PFSK-1 (cell line): ENCODE results near the gene DLX2.

Experiments used
- FOXP2 ChIP-seq: optimal IDR thresholded peaks from 2 replicates; pipeline ENCODE3; 2011; ENCODE audit warnings: borderline replicate concordance, control low read depth, inconsistent platforms; ENCODE audit not compliant: insufficient read depth; ENCODE audit errors: extremely low read length, extremely low read depth
- POLR2AphosphoS5 ChIP-seq: IDR thresholded peaks from 2 replicates; pipeline ENCODE4 v1.6.1; 2012; ENCODE audit warnings: low read depth, mild to moderate bottlenecking, control low read depth, low read length, moderate library complexity
- SIN3A ChIP-seq: IDR thresholded peaks from 2 replicates; pipeline ENCODE4 v1.6.1; 2012; ENCODE audit warnings: mild to moderate bottlenecking, low read length, moderate library complexity, borderline replicate concordance; ENCODE audit not compliant: insufficient read depth
- TAF1 ChIP-seq: IDR thresholded peaks from 2 replicates; pipeline ENCODE4 v1.6.1; 2012; ENCODE audit warnings: low read length, control low read depth, borderline replicate concordance; ENCODE audit not compliant: insufficient read depth
- TF ChIP-seq, protein P1 (sequence below), 2 experiments: IDR thresholded peaks; 2 replicates each; pipeline versions ENCODE4 v1.6.1 to v1.8.0; 2011 to 2012; ENCODE audit warnings: low read depth in 2 of 2, low read length in 2 of 2, control low read depth in 1 of 2, inconsistent platforms in 1 of 2, mild to moderate bottlenecking in 1 of 2, moderate library complexity in 1 of 2; ENCODE audit not compliant: insufficient read depth in 1 of 2

DLX2 gene

DNA sequence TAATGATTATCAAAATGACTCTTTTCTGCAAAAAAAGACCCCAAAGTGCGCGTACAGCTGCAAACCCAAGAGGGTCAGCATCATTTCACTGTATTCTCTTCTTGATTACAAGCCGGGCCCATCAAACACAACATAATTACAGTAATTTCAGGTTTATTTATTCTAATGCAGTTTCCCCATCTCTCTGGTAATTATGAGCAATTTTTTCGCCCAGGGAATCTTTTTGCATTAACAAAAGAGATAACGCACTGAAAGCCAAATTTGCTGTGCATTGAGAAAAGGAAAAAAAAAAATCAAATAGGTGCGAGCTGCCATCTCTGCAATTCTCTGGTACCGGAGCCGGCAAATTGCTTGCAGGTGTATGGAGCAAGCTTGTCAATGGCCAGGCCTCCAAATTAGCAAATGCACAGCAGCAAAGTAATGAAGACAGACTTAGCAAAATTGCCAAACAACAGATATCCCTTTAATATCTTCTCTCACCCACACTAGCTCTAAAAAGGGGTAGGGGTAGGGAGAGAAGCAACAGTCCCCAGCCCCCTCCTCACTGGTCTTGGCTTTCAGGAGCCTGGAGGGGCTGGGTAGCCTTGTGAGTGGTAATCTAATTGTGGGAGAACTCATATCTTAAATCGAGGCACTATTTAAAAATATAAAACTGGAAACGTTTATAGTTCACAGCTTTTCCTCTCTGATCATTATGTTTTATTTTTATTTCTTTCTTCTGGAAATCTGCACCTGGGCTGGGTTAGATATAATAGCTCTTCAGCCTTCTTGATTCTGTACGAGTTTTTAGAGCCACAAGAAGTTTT lies 10.7 kb downstream of the DLX2 start:
- no peak for TF ChIP-seq POLR2AphosphoS5
- TF ChIP-seq, protein P1, sequence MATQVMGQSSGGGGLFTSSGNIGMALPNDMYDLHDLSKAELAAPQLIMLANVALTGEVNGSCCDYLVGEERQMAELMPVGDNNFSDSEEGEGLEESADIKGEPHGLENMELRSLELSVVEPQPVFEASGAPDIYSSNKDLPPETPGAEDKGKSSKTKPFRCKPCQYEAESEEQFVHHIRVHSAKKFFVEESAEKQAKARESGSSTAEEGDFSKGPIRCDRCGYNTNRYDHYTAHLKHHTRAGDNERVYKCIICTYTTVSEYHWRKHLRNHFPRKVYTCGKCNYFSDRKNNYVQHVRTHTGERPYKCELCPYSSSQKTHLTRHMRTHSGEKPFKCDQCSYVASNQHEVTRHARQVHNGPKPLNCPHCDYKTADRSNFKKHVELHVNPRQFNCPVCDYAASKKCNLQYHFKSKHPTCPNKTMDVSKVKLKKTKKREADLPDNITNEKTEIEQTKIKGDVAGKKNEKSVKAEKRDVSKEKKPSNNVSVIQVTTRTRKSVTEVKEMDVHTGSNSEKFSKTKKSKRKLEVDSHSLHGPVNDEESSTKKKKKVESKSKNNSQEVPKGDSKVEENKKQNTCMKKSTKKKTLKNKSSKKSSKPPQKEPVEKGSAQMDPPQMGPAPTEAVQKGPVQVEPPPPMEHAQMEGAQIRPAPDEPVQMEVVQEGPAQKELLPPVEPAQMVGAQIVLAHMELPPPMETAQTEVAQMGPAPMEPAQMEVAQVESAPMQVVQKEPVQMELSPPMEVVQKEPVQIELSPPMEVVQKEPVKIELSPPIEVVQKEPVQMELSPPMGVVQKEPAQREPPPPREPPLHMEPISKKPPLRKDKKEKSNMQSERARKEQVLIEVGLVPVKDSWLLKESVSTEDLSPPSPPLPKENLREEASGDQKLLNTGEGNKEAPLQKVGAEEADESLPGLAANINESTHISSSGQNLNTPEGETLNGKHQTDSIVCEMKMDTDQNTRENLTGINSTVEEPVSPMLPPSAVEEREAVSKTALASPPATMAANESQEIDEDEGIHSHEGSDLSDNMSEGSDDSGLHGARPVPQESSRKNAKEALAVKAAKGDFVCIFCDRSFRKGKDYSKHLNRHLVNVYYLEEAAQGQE (IDR thresholded peaks at IDR 0.05; ENCODE audit: insufficient read depth in 1 of 2, low read depth in 2 of 2, low read length in 2 of 2): no peak
- TF ChIP-seq SIN3A: no peak
- no peak for TF ChIP-seq TAF1
- TF ChIP-seq FOXP2: no peak

DNA sequence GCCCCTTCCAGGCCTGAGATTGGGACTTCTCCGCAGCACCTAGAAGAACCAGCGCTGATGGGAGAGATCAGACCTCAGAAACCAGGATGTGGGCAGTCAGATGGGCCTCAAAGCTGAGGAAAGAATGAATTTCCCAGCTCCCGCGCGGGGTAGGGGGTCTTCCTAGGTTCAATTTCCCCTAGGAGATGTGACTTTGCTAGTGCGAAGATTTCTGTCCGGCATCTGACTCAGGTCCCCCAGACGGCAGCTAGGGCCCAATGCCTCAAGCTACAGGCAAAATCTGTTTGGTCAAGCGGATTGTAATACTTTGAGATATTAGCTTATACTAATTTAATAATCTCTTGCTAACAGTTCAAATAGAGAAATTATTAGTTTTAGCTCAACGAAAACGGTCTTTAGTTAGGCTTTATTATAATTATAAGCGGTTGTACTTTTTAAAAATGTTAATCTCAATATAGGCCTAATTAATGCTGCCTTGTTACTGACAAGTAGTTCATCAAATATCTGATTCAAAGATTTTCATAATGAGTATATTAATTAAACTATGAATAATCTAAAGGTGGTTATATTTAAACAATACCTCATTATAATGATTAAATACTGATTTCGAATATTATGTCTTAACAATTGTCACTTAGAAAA lies 11.6 kb downstream of the DLX2 start:
- TF ChIP-seq FOXP2: no peak
- no peak for TF ChIP-seq TAF1
- TF ChIP-seq, protein P1 (IDR thresholded peaks at IDR 0.05; ENCODE audit: insufficient read depth in 1 of 2, low read depth in 2 of 2, low read length in 2 of 2): no peak
- no peak for TF ChIP-seq POLR2AphosphoS5
- no peak for TF ChIP-seq SIN3A

DNA sequence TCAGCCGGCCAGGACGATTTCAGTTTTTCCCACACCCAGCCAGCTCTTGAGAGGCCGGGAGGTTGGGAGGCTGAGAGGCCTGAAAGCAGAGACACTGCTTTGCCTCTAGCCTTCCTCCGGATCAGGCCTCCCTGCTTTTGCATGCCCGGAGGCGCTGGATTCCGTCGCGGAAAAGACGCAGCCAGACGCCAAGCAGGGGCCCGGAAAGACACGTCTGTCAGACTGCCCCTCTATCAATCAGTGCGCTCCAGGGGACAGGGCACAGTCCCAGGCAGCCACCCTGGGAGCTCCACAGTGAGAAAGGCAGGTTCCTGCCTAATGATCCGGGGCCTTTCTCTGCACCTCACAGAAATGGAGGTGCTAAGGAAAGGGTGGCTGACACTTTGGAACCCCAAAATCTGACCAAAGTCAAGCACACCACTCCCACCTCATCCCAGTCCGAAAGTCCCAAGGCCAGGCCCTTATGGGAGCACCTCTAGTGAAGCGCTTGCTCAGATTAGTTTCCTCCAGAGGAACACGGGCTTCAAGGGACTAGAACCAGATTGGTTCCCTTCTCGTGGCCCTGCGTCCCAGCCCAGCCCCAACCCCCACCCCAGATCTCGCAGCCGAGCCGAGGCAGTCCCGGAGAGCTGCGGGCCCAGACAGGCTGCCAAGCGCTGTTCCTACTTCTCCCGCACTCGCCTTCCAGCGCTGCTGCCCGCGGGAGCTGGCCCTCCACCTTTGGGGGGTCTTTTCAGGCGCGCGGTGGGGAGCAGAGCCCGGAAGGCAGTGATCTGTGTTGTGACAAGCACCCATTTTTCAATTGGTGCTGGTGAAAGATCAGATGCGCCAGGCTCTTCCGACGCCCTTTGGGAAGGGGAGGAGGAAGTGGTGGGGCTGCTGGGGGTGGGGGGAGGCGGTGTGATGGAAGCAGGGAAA lies 12.4 kb downstream of the DLX2 start:
- TF ChIP-seq, protein P1 (IDR thresholded peaks at IDR 0.05; ENCODE audit: insufficient read depth in 1 of 2, low read depth in 2 of 2, low read length in 2 of 2): no peak
- TF ChIP-seq SIN3A: no peak
- no peak for TF ChIP-seq TAF1
- no peak for TF ChIP-seq FOXP2
- no peak for TF ChIP-seq POLR2AphosphoS5

DNA sequence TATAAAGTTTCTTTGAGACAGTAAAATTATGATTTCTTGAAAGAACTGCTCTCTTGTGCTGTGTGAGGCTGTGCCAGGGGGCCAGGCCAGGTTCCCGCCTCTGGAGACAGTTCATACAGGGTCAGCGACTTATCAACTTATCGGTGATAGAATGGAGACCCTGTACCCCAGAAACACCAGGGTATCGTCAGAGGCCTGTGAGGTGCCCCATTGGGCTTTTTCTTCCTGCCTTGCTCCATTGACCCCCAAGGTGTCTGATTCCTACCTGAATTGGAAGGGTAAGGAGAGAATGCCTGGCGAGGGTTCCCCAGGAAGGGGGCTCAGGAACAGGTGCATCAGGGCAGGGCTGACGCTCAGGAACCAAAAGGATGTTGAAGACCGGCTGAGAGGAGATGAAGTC lies 13.1 kb downstream of the DLX2 start:
- no peak for TF ChIP-seq FOXP2
- TF ChIP-seq TAF1: no peak
- TF ChIP-seq, protein P1 (IDR thresholded peaks at IDR 0.05; ENCODE audit: insufficient read depth in 1 of 2, low read depth in 2 of 2, low read length in 2 of 2): no peak
- TF ChIP-seq POLR2AphosphoS5: no peak
